Activated T-cell treated with anti-CD3 and anti-CD28 coated beads, Interleukin-2, amount 50 U/mL, for 48 hours (primary cell): ENCODE data around the gene SAMD4B.
"Not testable (repeated sequence)": the region's sequence is repeated elsewhere in the genome, so short reads cannot be mapped to it uniquely, and the experiment has no call there.

Experiments
- DNase-seq, 2 experiments: peaks; one replicate each; pipeline ENCODE4 v3.0.0-alpha.2; 2020

The SAMD4B gene

GRCh38 chr19:39372047-39372802 lies 30.0 kb downstream of the SAMD4B start:
- no peak for DNase-seq

GRCh38 chr19:39372941-39373340 lies 30.7 kb downstream of the SAMD4B start:
- DNase-seq = no peak

- no peak for DNase-seq
Measured at GRCh38 chr19:39375929-39376328, 33.7 kb downstream of the SAMD4B start.

- no peak for DNase-seq
Measured at GRCh38 chr19:39377373-39378362, 35.4 kb downstream of the SAMD4B start.

GRCh38 chr19:39379366-39379765 lies 37.1 kb downstream of the SAMD4B start:
- DNase-seq = not testable (repeated sequence)

GRCh38 chr19:39379865-39380396 lies 37.7 kb downstream of the SAMD4B start:
- no peak for DNase-seq

GRCh38 chr19:39380521-39381502 lies 38.6 kb downstream of the SAMD4B start:
- DNase-seq = no peak

GRCh38 chr19:39381910-39382611 lies 39.8 kb downstream of the SAMD4B start:
- DNase-seq = no peak

GRCh38 chr19:39382991-39383828 lies 41.0 kb downstream of the SAMD4B start:
- DNase-seq = no peak

GRCh38 chr19:39384839-39385568 lies 42.8 kb downstream of the SAMD4B start:
- no peak for DNase-seq

- DNase-seq = no peak
Measured at GRCh38 chr19:39385629-39386411, 43.6 kb downstream of the SAMD4B start.

- DNase-seq = no peak
Measured at GRCh38 chr19:39386557-39386956, 44.3 kb downstream of the SAMD4B start.

GRCh38 chr19:39388657-39389056 lies 46.4 kb downstream of the SAMD4B start:
- no peak for DNase-seq

- DNase-seq = no peak
Measured at GRCh38 chr19:39389631-39390414, 47.6 kb downstream of the SAMD4B start.

GRCh38 chr19:39390451-39390750 lies 48.2 kb downstream of the SAMD4B start:
- no peak for DNase-seq

GRCh38 chr19:39390751-39391437 lies 48.7 kb downstream of the SAMD4B start, which contains the start of the genes MED29 and PAF1:
Gene MED29, plus strand, starts transcription at chr19:39391378. Its CDS starts 45 bp downstream, at chr19:39391423.
Gene PAF1, minus strand, starts transcription at chr19:39391106. Its CDS starts 242 bp downstream, at chr19:39390864.
- DNase-seq = peak; percentile 95 to 96
